Stimulated activated CD8-positive, alpha-beta memory T cell treated with anti-CD3 and anti-CD28 coated beads, Interleukin-4, amount 100 ng/mL, for 4 hours (primary cell): ENCODE results near the gene CDK5RAP1.
"Not testable (repeated sequence)": the region's sequence is repeated elsewhere in the genome, so short reads cannot be mapped to it uniquely, and the experiment has no call there.

ENCODE experiments used
- DNase-seq, 2 donors: peaks; one replicate each; pipeline ENCODE4 v3.0.0-alpha.2; 2020; ENCODE audit warnings: low read depth in 2 of 2, low spot score in 1 of 2

The CDK5RAP1 gene

GRCh38 chr20:33401184-33401920 is at the start of gene CDK5RAP1:
Gene CDK5RAP1, minus strand, starts transcription at chr20:33401519. Its CDS starts 4,455 bp downstream, at chr20:33397064.
- peak; percentile 64 to 67 for DNase-seq

GRCh38 chr20:33450867-33451266 is 49.5 kb upstream of the CDK5RAP1 start:
- no peak for DNase-seq

GRCh38 chr20:33445881-33446625 is 44.7 kb upstream of the CDK5RAP1 start:
- no peak for DNase-seq

GRCh38 chr20:33444797-33445560 is 43.7 kb upstream of the CDK5RAP1 start:
- DNase-seq = no peak

- DNase-seq = peak; percentile 76 to 82
Measured at GRCh38 chr20:33443512-33444239, 42.4 kb upstream of the CDK5RAP1 start, which contains the start of gene SNTA1. Gene SNTA1, minus strand, starts transcription at chr20:33443763. Its CDS starts 143 bp downstream, at chr20:33443620.

- DNase-seq = no peak
Measured at GRCh38 chr20:33443006-33443511, 41.7 kb upstream of the CDK5RAP1 start.

- no peak for DNase-seq
Measured at GRCh38 chr20:33442136-33443005, 41.1 kb upstream of the CDK5RAP1 start.

GRCh38 chr20:33441142-33441955 is 40.0 kb upstream of the CDK5RAP1 start:
- DNase-seq = no peak

GRCh38 chr20:33440562-33440961 is 39.2 kb upstream of the CDK5RAP1 start:
- not testable (repeated sequence) for DNase-seq

GRCh38 chr20:33438481-33438880 is 37.2 kb upstream of the CDK5RAP1 start:
- DNase-seq = no peak

GRCh38 chr20:33437141-33437911 is 36.0 kb upstream of the CDK5RAP1 start:
- no peak for DNase-seq

GRCh38 chr20:33434434-33434833 is 33.1 kb upstream of the CDK5RAP1 start:
- DNase-seq = no peak

GRCh38 chr20:33433465-33434234 is 32.3 kb upstream of the CDK5RAP1 start:
- no peak for DNase-seq

GRCh38 chr20:33431797-33432381 is 30.6 kb upstream of the CDK5RAP1 start:
- no peak for DNase-seq

GRCh38 chr20:33423875-33424274 is 22.6 kb upstream of the CDK5RAP1 start:
- not testable (repeated sequence) for DNase-seq

- no peak for DNase-seq
Measured at GRCh38 chr20:33423141-33423834, 22.0 kb upstream of the CDK5RAP1 start.
